H4 (cell line): ENCODE measurements around the gene RBP5. TPM values are rescaled to one million over a fixed set of nuclear protein-coding genes. Genes with fewer than 3 reads are reported as not detected.

Experiments used
- DNase-seq: peaks from one replicate; pipeline ENCODE4 v3.0.0-alpha.2; 2015; ENCODE audit warnings: low spot score
- total RNA-seq: library from RNA; depleted of rRNA; stranded (reverse); fragments of >200 nt; shearing (Covaris generic); gene quantifications from 2 replicates; pipeline ENCODE4 v1.2.3, GENCODE V29; 2014; rRNA removed

RBP5 gene
- total RNA-seq, result 0.88 TPM in 1 of 2 replicates, not detected in the other

GRCh38 chr12:7128681-7129286, at the start of gene RBP5:
Gene RBP5 (minus strand): TSS chr12:7128889. CDS start chr12:7128775, 114 bp downstream.
- DNase-seq, result no peak

GRCh38 chr12:7178481-7178880, 49.8 kb upstream of the RBP5 start:
- DNase-seq, result no peak

- DNase-seq, result no peak
These were observed 47.9 kb upstream of the RBP5 start for GRCh38 chr12:7176595-7176994.

- DNase-seq, result no peak
These were observed 46.8 kb upstream of the RBP5 start for GRCh38 chr12:7175493-7175892.

GRCh38 chr12:7171854-7172253, 43.2 kb upstream of the RBP5 start:
- no peak for DNase-seq

GRCh38 chr12:7169951-7170350, 41.3 kb upstream of the RBP5 start:
- no peak for DNase-seq

- no peak for DNase-seq
These were observed 34.0 kb upstream of the RBP5 start for GRCh38 chr12:7162691-7163114.

- DNase-seq, result no peak
These were observed 33.1 kb upstream of the RBP5 start for GRCh38 chr12:7161811-7162210.

- DNase-seq, result no peak
These were observed 32.6 kb upstream of the RBP5 start for GRCh38 chr12:7161327-7161726.

GRCh38 chr12:7160183-7160582, 31.5 kb upstream of the RBP5 start:
- peak; percentile 8 for DNase-seq

GRCh38 chr12:7158781-7159609, 30.3 kb upstream of the RBP5 start:
- DNase-seq, result peak; percentile 3

GRCh38 chr12:7157391-7157790, 28.7 kb upstream of the RBP5 start:
- DNase-seq, result no peak

- no peak for DNase-seq
These were observed 27.8 kb upstream of the RBP5 start for GRCh38 chr12:7156259-7157197.

- no peak for DNase-seq
These were observed 26.9 kb upstream of the RBP5 start for GRCh38 chr12:7155471-7156034.

GRCh38 chr12:7154901-7155470, 26.3 kb upstream of the RBP5 start:
- DNase-seq, result no peak

GRCh38 chr12:7154042-7154441, 25.4 kb upstream of the RBP5 start:
- DNase-seq, result no peak

- no peak for DNase-seq
These were observed 24.1 kb upstream of the RBP5 start for GRCh38 chr12:7152818-7153217.

- DNase-seq, result no peak
These were observed 22.8 kb upstream of the RBP5 start for GRCh38 chr12:7151532-7151931.

- DNase-seq, result no peak
These were observed 22.2 kb upstream of the RBP5 start for GRCh38 chr12:7150841-7151240.

GRCh38 chr12:7150356-7150755, 21.7 kb upstream of the RBP5 start:
- no peak for DNase-seq

GRCh38 chr12:7146906-7147305, 18.2 kb upstream of the RBP5 start:
- DNase-seq, result no peak
